H1 (cell line): ENCODE measurements around the gene MYO1G. TPM values are rescaled to one million over a fixed set of nuclear protein-coding genes. Genes with fewer than 3 reads are reported as not detected.

Experiments used
- CTCF ChIA-PET: fragments of 300-600 bp; sonication (Branson Sonifier 250); formaldehyde crosslinking; loops from one replicate; lab custom pipeline; 2021; ENCODE audit not compliant: partially characterized antibody; lab: Charles Lee
- POLR2A ChIA-PET: fragments of 300-600 bp; sonication (Branson Sonifier 250); formaldehyde crosslinking; loops from one replicate; lab custom pipeline; 2021; ENCODE audit warnings: inconsistent platforms; ENCODE audit not compliant: partially characterized antibody; lab: Charles Lee
- DNase-seq, 2 experiments: peaks; one replicate each; pipeline versions ENCODE4 v3.0.0 to v3.0.0-alpha.2; 2010 to 2022; ENCODE audit warnings: low spot score in 2 of 2, low read depth in 1 of 2, mixed read lengths in 1 of 2
- FAIRE-seq: peaks from 2 replicates; lab custom pipeline; 2011; peaks lifted over from hg19 to GRCh38; lab: Jason Lieb, UNC
- H2AFZ ChIP-seq: 2 replicates; pipeline ENCODE4 v1.8.1; 2012; ENCODE audit warnings: low read length, inconsistent platforms
- H2AK5ac ChIP-seq: 2 replicates; pipeline ENCODE4 v1.6.1; 2013; ENCODE audit warnings: low read depth, low read length
- H2BK120ac ChIP-seq: replicated peaks from 2 replicates; pipeline ENCODE3; 2013; ENCODE audit warnings: low read depth, low read length, inconsistent platforms
- H2BK12ac ChIP-seq: 2 replicates; pipeline ENCODE4 v1.6.1; 2013; ENCODE audit warnings: low read depth, low read length
- H2BK15ac ChIP-seq: 2 replicates; pipeline ENCODE4 v1.6.1; 2013; ENCODE audit warnings: low read length
- H2BK20ac ChIP-seq: 2 replicates; pipeline ENCODE4 v1.6.1; 2013; ENCODE audit warnings: low read length
- H2BK5ac ChIP-seq: 2 replicates; pipeline ENCODE4 v1.6.1; 2013; ENCODE audit warnings: low read depth, low read length
- H3K14ac ChIP-seq: 2 replicates; pipeline ENCODE4 v1.6.1; 2013; ENCODE audit warnings: inconsistent platforms; ENCODE audit not compliant: insufficient read length
- H3K18ac ChIP-seq: 2 replicates; pipeline ENCODE4 v1.6.1; 2013; ENCODE audit warnings: low read length; ENCODE audit errors: extremely low read depth
- H3K23ac ChIP-seq: 2 replicates; pipeline ENCODE4 v1.6.1; 2013; ENCODE audit warnings: inconsistent platforms; ENCODE audit not compliant: insufficient read length
- H3K23me2 ChIP-seq: 2 replicates; pipeline ENCODE4 v1.6.1; 2013; ENCODE audit warnings: low read depth, low read length
- H3K27ac ChIP-seq: 2 replicates; pipeline ENCODE4 v1.6.1; 2011; ENCODE audit warnings: low read depth, low read length, inconsistent platforms
- H3K27me3 ChIP-seq, 4 experiments: replicated peaks in 1 of 4; 1 replicate in 1 of 4; 2 replicates in 3 of 4; pipeline versions ENCODE4 v1.6.1 to v1.8.1; 2011 to 2013; ENCODE audit warnings: low read length in 3 of 4, mild to moderate bottlenecking in 3 of 4, inconsistent platforms in 2 of 4, mixed read lengths in 2 of 4, moderate library complexity in 1 of 4; ENCODE audit not compliant: control insufficient read depth in 3 of 4, insufficient read depth in 3 of 4; ENCODE audit errors: extremely low read depth in 1 of 4
- H3K36me3 ChIP-seq, 4 experiments: 2 replicates each; pipeline versions ENCODE4 v1.6.1 to v1.8.1; 2011 to 2013; ENCODE audit warnings: mild to moderate bottlenecking in 4 of 4, low read length in 3 of 4, moderate library complexity in 2 of 4, control low read depth in 1 of 4, inconsistent platforms in 1 of 4; ENCODE audit not compliant: insufficient read depth in 4 of 4, control insufficient read depth in 2 of 4
- H3K4ac ChIP-seq: replicated peaks from 2 replicates; pipeline ENCODE3; 2013; ENCODE audit warnings: low read length, low read depth, mixed read lengths, inconsistent platforms; ENCODE audit not compliant: insufficient read length
- H3K4me1 ChIP-seq, 4 experiments: replicated peaks in 1 of 4; 1 replicate in 1 of 4; 2 replicates in 3 of 4; pipeline versions ENCODE4 v1.6.1 to v1.8.1; 2011 to 2013; ENCODE audit warnings: low read length in 3 of 4, inconsistent platforms in 2 of 4, mixed read lengths in 1 of 4; ENCODE audit not compliant: insufficient read depth in 4 of 4, control insufficient read depth in 3 of 4
- H3K4me2 ChIP-seq, 2 experiments: 2 replicates each; pipeline versions ENCODE4 v1.6.1 to v1.8.1; 2011 to 2013; ENCODE audit warnings: low read depth in 2 of 2, low read length in 2 of 2, control low read depth in 1 of 2, inconsistent platforms in 1 of 2, mild to moderate bottlenecking in 1 of 2; ENCODE audit not compliant: insufficient read depth in 1 of 2
- H3K4me3 ChIP-seq, 4 experiments: fragments of 200-600, 300-600 bp in 1 of 4; sonication (generic), shearing (Covaris generic), sonication (Bioruptor Twin) in 1 of 4; 2 replicates each; pipeline versions ENCODE4 v1.5.1 to v1.8.1; 2011 to 2016; ENCODE audit warnings: low read length in 4 of 4, low read depth in 3 of 4, control low read depth in 2 of 4, inconsistent platforms in 2 of 4, mild to moderate bottlenecking in 2 of 4, mixed read lengths in 1 of 4, moderate library complexity in 1 of 4; ENCODE audit not compliant: insufficient read depth in 2 of 4; ENCODE audit errors: extremely low read depth in 1 of 4
- H3K56ac ChIP-seq: replicated peaks from 2 replicates; pipeline ENCODE3; 2013; ENCODE audit warnings: low read depth, mild to moderate bottlenecking, mixed read lengths, low read length, inconsistent platforms; ENCODE audit not compliant: insufficient read length
- H3K79me1 ChIP-seq: 2 replicates; pipeline ENCODE4 v1.6.1; 2013; ENCODE audit warnings: low read depth, low read length, control low read depth
- H3K79me2 ChIP-seq, 2 experiments: 2 replicates each; pipeline versions ENCODE4 v1.6.1 to v1.8.1; 2012 to 2013; ENCODE audit warnings: low read length in 2 of 2, mild to moderate bottlenecking in 2 of 2, inconsistent platforms in 1 of 2; ENCODE audit not compliant: insufficient read depth in 2 of 2, control insufficient read depth in 1 of 2
- H3K9ac ChIP-seq, 4 experiments: replicated peaks in 1 of 4; 1 replicate in 1 of 4; 2 replicates in 3 of 4; pipeline versions ENCODE4 v1.6.1 to v1.8.1; 2011 to 2013; ENCODE audit warnings: low read depth in 3 of 4, low read length in 3 of 4, control low read depth in 2 of 4, mild to moderate bottlenecking in 2 of 4, moderate library complexity in 2 of 4, inconsistent platforms in 1 of 4; ENCODE audit errors: extremely low read depth in 1 of 4
- H3K9me3 ChIP-seq, 2 experiments: 2 replicates each; pipeline versions ENCODE4 v1.6.1 to v1.8.1; 2012 to 2013; ENCODE audit warnings: mild to moderate bottlenecking in 2 of 2, moderate library complexity in 2 of 2, control low read depth in 1 of 2, inconsistent platforms in 1 of 2, low read depth in 1 of 2, low read length in 1 of 2, mixed read lengths in 1 of 2; ENCODE audit not compliant: insufficient read depth in 2 of 2
- H4K20me1 ChIP-seq, 2 experiments: replicated peaks in 1 of 2; 2 replicates each; pipeline versions ENCODE3 to v1.8.1; 2011 to 2013; ENCODE audit warnings: inconsistent platforms in 2 of 2, low read length in 2 of 2, mild to moderate bottlenecking in 1 of 2; ENCODE audit not compliant: insufficient read depth in 2 of 2, control insufficient read depth in 1 of 2
- H4K5ac ChIP-seq: 2 replicates; pipeline ENCODE4 v1.6.1; 2013; ENCODE audit warnings: low read length, low read depth, mixed read lengths, inconsistent platforms; ENCODE audit not compliant: insufficient read length
- H4K8ac ChIP-seq: 2 replicates; pipeline ENCODE4 v1.8.0; 2013; ENCODE audit warnings: mild to moderate bottlenecking, moderate library complexity, low read length, inconsistent platforms; ENCODE audit not compliant: insufficient read depth; ENCODE audit errors: extremely low read depth
- H4K91ac ChIP-seq: replicated peaks from 2 replicates; pipeline ENCODE3; 2013; ENCODE audit warnings: low read length, mixed read lengths, inconsistent platforms; ENCODE audit not compliant: insufficient read length
- CBX5 ChIP-seq: fragments of 300-800, 300-1000 bp; sonication (generic); IDR thresholded peaks from 2 replicates; pipeline ENCODE4 v1.7.1; 2016; ENCODE audit warnings: antibody characterized with exemption, low read length, low read depth
- CBX8 ChIP-seq: fragments of 300-800, 300-1000 bp; sonication (generic); IDR thresholded peaks from 2 replicates; pipeline ENCODE4 v1.7.1; 2016; ENCODE audit warnings: low read depth, low read length, borderline replicate concordance
- EP300 ChIP-seq, 2 experiments: IDR thresholded peaks; 1 replicate in 1 of 2; 2 replicates in 1 of 2; pipeline ENCODE4 v1.6.1; 2011 to 2012; ENCODE audit warnings: low read depth in 2 of 2, low read length in 2 of 2, mild to moderate bottlenecking in 2 of 2, borderline replicate concordance in 1 of 2, inconsistent platforms in 1 of 2, moderate library complexity in 1 of 2
- GABPA ChIP-seq: IDR thresholded peaks from 2 replicates; pipeline ENCODE4 v1.6.1; 2011; ENCODE audit warnings: mild to moderate bottlenecking, low read length, moderate library complexity, borderline replicate concordance; ENCODE audit not compliant: insufficient read depth
- HDAC2 ChIP-seq, 2 experiments: fragments of 300-600 bp in 1 of 2; sonication (generic) in 1 of 2; IDR thresholded peaks; 2 replicates each; pipeline ENCODE4 v1.6.1; 2011 to 2012; ENCODE audit warnings: low read depth in 2 of 2, low read length in 2 of 2, mild to moderate bottlenecking in 2 of 2, moderate library complexity in 2 of 2, borderline replicate concordance in 1 of 2, inconsistent platforms in 1 of 2
- KDM1A ChIP-seq: fragments of 200-600, 300-600 bp; sonication (generic); IDR thresholded peaks from 2 replicates; pipeline ENCODE4 v1.7.1; 2016; ENCODE audit warnings: mild to moderate bottlenecking, low read length, borderline replicate concordance
- KDM5A ChIP-seq: fragments of 200-600 bp; IDR thresholded peaks from 2 replicates; pipeline ENCODE4 v1.7.1; 2012; ENCODE audit warnings: mild to moderate bottlenecking, low read length, inconsistent platforms, mixed read lengths
- MAFK ChIP-seq: IDR thresholded peaks from 2 replicates; pipeline ENCODE4 v1.6.1; 2012; ENCODE audit warnings: low read depth, mild to moderate bottlenecking, improper control_type of control experiment, low read length
- NRF1 ChIP-seq: IDR thresholded peaks from 2 replicates; pipeline ENCODE4 v1.6.1; 2011; ENCODE audit warnings: mild to moderate bottlenecking, low read depth, low read length, improper control_type of control experiment
- PHF8 ChIP-seq: fragments of 200-600 bp; sonication (generic); conservative IDR thresholded peaks from 2 replicates; pipeline ENCODE4 v1.7.1; 2012; ENCODE audit warnings: low read depth, mild to moderate bottlenecking, inconsistent platforms, low read length, moderate library complexity
- POU5F1 ChIP-seq: IDR thresholded peaks from 2 replicates; pipeline ENCODE4 v1.6.1; 2011; ENCODE audit warnings: low read depth, mild to moderate bottlenecking, low read length, moderate library complexity
- RXRA ChIP-seq: IDR thresholded peaks from 2 replicates; pipeline ENCODE4 v1.6.1; 2011; ENCODE audit warnings: low read depth, mild to moderate bottlenecking, low read length, moderate library complexity; ENCODE audit not compliant: insufficient read depth
- SRF ChIP-seq: IDR thresholded peaks from 2 replicates; pipeline ENCODE4 v1.6.1; 2011; ENCODE audit warnings: mild to moderate bottlenecking, low read depth, low read length, moderate library complexity
- ZNF274 ChIP-seq: IDR thresholded peaks from 2 replicates; pipeline ENCODE4 v1.7.0; 2012; ENCODE audit warnings: low read length, borderline replicate concordance; ENCODE audit errors: extremely low read depth
- WGBS, 2 experiments: shearing (Covaris generic) in 1 of 2; methylation state at CpG; one replicate each; pipeline versions ENCODE4 v1.1.6 to v1.1.7; 2013 to 2015; ENCODE audit warnings: low lambda C conversion rate in 2 of 2, mixed read lengths in 2 of 2, inconsistent platforms in 1 of 2, low coverage in 1 of 2, missing lambda C conversion rate in 1 of 2; ENCODE audit not compliant: insufficient replicate concordance in 2 of 2, insufficient coverage in 1 of 2, insufficient read length in 1 of 2; ENCODE audit errors: extremely low coverage in 1 of 2, missing lambda C conversion rate in 1 of 2; 5-methylcytosine and 5-hydroxymethylcytosine counted together
- polyA plus RNA-seq, 7 experiments: library from polyadenylated mRNA; depleted of rRNA in 3 of 7; stranded (reverse) in 5 of 7; unstranded in 2 of 7; fragments of >200 nt in 5 of 7; fragments of 200-250 nt in 2 of 7; gene quantifications; 1 replicate in 5 of 7; 2 replicates in 1 of 7; 4 replicates in 1 of 7; pipeline versions ENCODE4 v1.2.1 to v1.2.3, GENCODE V29; 2011 to 2013; ENCODE audit warnings: missing spikeins in 2 of 7, mixed read lengths in 2 of 7
- total RNA-seq: library from RNA; stranded (reverse); fragmentation: NEBNext Ultra II Directional; extraction: Animal tissue kit (Norgen Biotek cat#: 25700); gene quantifications from 2 replicates; pipeline ENCODE4 v1.2.1, GENCODE V29; 2021

MYO1G gene
- total and polyA plus RNA-seq, 2 of the 8 experiments (the other 6 are each of a cell fraction or from before 2014, with no cell fraction given), result 0.08 to 0.19 TPM

GRCh38 chr7:44945479-44945878 lies 33.3 kb downstream of the MYO1G start:
- no peak overlapping the region for H2AFZ ChIP-seq
- H3K4me2 ChIP-seq, result no peak overlapping the region
- no peak overlapping the region for H4K91ac ChIP-seq
- no peak overlapping the region for H2BK20ac ChIP-seq
- H3K4me3 ChIP-seq, result no peak overlapping the region
- FAIRE-seq (no peak), DNase-seq (no peak)
- H3K79me1 ChIP-seq, result no peaks in the 10 kb centered on the region
- H3K9me3 ChIP-seq, result no peaks in the 10 kb centered on the region
- H2BK15ac ChIP-seq, result no peak overlapping the region
- H3K18ac ChIP-seq, result no peak overlapping the region
- no peak overlapping the region for H2BK120ac ChIP-seq
- H4K5ac ChIP-seq, result no peak overlapping the region
- ChIA-PET CTCF (interaction anchor here (1.5 kb wide), 1 partner anchor 28 kb away, joined by 3 read pairs; no protein-coding TSS in a partner anchor), POLR2A (no interaction called here)
- H3K9ac ChIP-seq, result no peak overlapping the region
- no peak overlapping the region for H3K56ac ChIP-seq
- H3K23ac ChIP-seq, result no peak overlapping the region
- peaks cover 4% of the 10 kb centered on the region; the same call in 1 of the 2 replicates for H3K23me2 ChIP-seq
- H2AK5ac ChIP-seq, result no peak overlapping the region
- no peaks in the 10 kb centered on the region for H3K36me3 ChIP-seq
- no peaks in the 10 kb centered on the region for H3K27me3 ChIP-seq
- no peaks in the 10 kb centered on the region for H4K20me1 ChIP-seq
- H3K4me1 ChIP-seq, result no peaks in the 10 kb centered on the region
- H4K8ac ChIP-seq, result no peak overlapping the region
- H3K27ac ChIP-seq, result no peak overlapping the region
- 72% methylated on average over 1 of the region's 1 CpG; no CpG with 5 or more reads in 1 of the 2 experiments for WGBS, 2 experiments
- H3K4ac ChIP-seq, result no peak overlapping the region
- H2BK12ac ChIP-seq, result no peak overlapping the region
- no peaks in the 10 kb centered on the region for H3K79me2 ChIP-seq
- no peak overlapping the region for H2BK5ac ChIP-seq
- H3K14ac ChIP-seq, result no peak overlapping the region
- TF ChIP-seq PHF8, result no peak
- no peak for TF ChIP-seq ZNF274
- no peak for TF ChIP-seq NRF1
- TF ChIP-seq CBX5, result no peak
- no peak for TF ChIP-seq CBX8
- no peak for TF ChIP-seq KDM5A
- TF ChIP-seq SRF, result no peak
- TF ChIP-seq GABPA, result no peak
- TF ChIP-seq KDM1A, result no peak
- no peak for TF ChIP-seq EP300 (IDR thresholded peaks at IDR 0.05; ENCODE audit: borderline replicate concordance in 1 of 2, low read depth in 2 of 2, low read length in 2 of 2)
- no peak for TF ChIP-seq POU5F1
- no peak for TF ChIP-seq MAFK
- TF ChIP-seq HDAC2 (IDR thresholded peaks at IDR 0.05; ENCODE audit: borderline replicate concordance in 1 of 2, low read depth in 2 of 2, low read length in 2 of 2), result no peak
- TF ChIP-seq RXRA, result no peak
